HFF-Myc (cell line): ENCODE results near the gene MRPL44.

Experiments used
- DNase-seq: peaks from one replicate; pipeline ENCODE4 v3.0.0-alpha.2; 2011; ENCODE audit warnings: low read depth; ENCODE audit errors: extremely low read depth
- H3K4me3 ChIP-seq: replicated peaks from 2 replicates; pipeline ENCODE4 v1.5.1; 2011; ENCODE audit warnings: low read depth, mild to moderate bottlenecking, control low read depth, low read length
- CTCF ChIP-seq: IDR thresholded peaks from 2 replicates; pipeline ENCODE4 v1.5.1; 2012; ENCODE audit warnings: mild to moderate bottlenecking, low read depth, low read length, control low read depth; ENCODE audit errors: missing control alignments

The MRPL44 gene

GRCh38 chr2:223971731-223972130 is 14.5 kb downstream of the MRPL44 start:
- no peak overlapping the region for H3K4me3 ChIP-seq
- no peak for DNase-seq
- no peak for TF ChIP-seq CTCF

- no peak for DNase-seq
- TF ChIP-seq CTCF: no peak
- H3K4me3 ChIP-seq: no peak overlapping the region
Measured at GRCh38 chr2:223972656-223973102, 15.4 kb downstream of the MRPL44 start.

GRCh38 chr2:223973606-223974005 is 16.3 kb downstream of the MRPL44 start:
- no peak for DNase-seq
- no peak overlapping the region for H3K4me3 ChIP-seq
- TF ChIP-seq CTCF: no peak

- DNase-seq: no peak
- no peak overlapping the region for H3K4me3 ChIP-seq
- TF ChIP-seq CTCF: no peak
Measured at GRCh38 chr2:223976635-223977226, 19.5 kb downstream of the MRPL44 start.

- DNase-seq: no peak
- no peak for TF ChIP-seq CTCF
- H3K4me3 ChIP-seq: no peak overlapping the region
Measured at GRCh38 chr2:223978451-223978850, 21.2 kb downstream of the MRPL44 start.

GRCh38 chr2:223979730-223980396 is 22.6 kb downstream of the MRPL44 start:
- TF ChIP-seq CTCF: no peak
- H3K4me3 ChIP-seq: no peak overlapping the region
- DNase-seq: no peak
